ENCODE results near the gene KRT6C. TPM values are rescaled to one million over a fixed set of nuclear protein-coding genes. Genes with fewer than 3 reads are reported as not detected.

Gene KRT6C
- total RNA-seq, 2 donors from 2014 or later, result not detected

DNA sequence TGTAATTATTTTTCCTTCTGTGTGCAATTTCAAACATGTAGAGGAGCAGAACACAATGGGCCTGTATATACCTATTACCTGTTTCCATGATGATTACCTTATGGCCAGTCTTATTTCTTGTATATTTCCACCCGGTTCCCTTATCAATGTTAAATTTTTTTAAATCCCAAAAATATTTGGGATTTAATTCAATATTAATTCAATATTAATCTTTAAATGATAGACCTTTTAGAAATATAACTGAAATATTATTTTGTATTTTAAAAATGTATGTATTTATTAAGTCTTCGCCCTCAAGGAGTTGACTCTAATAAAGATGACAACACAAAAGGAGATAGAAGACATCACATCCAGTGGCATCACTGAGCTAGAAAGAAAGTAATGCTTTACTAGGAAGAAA, 607 bp upstream of the KRT6C start:
- no peak for DNase-seq (ENCODE audit: low spot score)
- no peaks in the 10 kb centered on the region for H3K36me3 ChIP-seq
- peaks cover 0 to 3% of the 10 kb centered on the region in 2 donors for H3K9me3 ChIP-seq
- TF ChIP-seq, protein P1, sequence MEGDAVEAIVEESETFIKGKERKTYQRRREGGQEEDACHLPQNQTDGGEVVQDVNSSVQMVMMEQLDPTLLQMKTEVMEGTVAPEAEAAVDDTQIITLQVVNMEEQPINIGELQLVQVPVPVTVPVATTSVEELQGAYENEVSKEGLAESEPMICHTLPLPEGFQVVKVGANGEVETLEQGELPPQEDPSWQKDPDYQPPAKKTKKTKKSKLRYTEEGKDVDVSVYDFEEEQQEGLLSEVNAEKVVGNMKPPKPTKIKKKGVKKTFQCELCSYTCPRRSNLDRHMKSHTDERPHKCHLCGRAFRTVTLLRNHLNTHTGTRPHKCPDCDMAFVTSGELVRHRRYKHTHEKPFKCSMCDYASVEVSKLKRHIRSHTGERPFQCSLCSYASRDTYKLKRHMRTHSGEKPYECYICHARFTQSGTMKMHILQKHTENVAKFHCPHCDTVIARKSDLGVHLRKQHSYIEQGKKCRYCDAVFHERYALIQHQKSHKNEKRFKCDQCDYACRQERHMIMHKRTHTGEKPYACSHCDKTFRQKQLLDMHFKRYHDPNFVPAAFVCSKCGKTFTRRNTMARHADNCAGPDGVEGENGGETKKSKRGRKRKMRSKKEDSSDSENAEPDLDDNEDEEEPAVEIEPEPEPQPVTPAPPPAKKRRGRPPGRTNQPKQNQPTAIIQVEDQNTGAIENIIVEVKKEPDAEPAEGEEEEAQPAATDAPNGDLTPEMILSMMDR (IDR thresholded peaks at IDR 0.05), result no peak
- H3K27ac ChIP-seq, result no peak overlapping the region
- no peaks in the 10 kb centered on the region for H3K4me1 ChIP-seq
- H3K27me3 ChIP-seq, result no peaks in the 10 kb centered on the region
- no peak overlapping the region for H3K4me3 ChIP-seq

DNA sequence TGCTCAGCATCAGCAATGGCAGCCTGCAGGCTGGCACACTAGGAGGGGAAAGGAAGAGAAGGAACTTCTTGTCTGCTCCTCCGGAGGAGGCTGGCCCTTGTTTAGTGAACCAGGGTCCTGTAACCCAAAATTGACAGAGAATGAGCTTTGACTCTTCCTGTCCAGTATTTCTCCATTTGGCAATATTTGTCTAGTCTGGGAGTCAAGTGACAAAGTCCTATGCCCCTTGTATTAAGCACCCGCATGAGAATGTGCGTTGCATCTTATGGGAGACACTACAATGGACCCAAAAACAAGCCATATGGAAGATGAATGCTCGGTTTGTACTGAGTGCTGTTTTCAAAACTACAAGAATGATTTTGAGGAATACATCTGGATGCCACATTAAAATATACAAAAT, 3.8 kb downstream of the KRT6C start:
- Histone ChIP-seq H3K4me3 (no peak overlapping the region), H3K27ac (no peak overlapping the region), H3K36me3 (no peaks in the 10 kb centered on the region), H3K9me3 (no peaks in the 10 kb centered on the region), H3K4me1 (no peaks in the 10 kb centered on the region), H3K27me3 (no peaks in the 10 kb centered on the region)
- no peak for DNase-seq (ENCODE audit: low spot score)
- TF ChIP-seq, protein P1 (IDR thresholded peaks at IDR 0.05), result no peak

DNA sequence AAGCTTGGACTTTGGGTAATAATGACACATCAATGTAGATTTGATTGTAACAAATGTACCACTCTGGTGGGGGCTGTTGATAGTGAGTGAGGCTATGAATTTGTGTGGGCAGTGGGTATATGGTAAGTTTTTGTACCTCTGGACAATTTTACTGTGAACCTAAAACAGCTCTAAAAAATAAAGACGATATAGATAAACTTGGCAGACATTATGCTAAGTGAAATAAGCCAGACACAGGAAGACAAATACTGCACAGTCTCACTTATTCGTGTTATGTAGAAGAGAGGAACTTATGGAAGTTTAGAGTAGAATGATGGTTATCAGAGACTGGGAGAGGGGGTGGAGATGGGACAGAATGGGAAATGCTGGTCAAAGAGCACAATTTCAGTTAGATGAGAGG, 8.7 kb downstream of the KRT6C start:
- no peak overlapping the region for H3K27ac ChIP-seq
- H3K36me3 ChIP-seq, result no peaks in the 10 kb centered on the region
- no peaks in the 10 kb centered on the region for H3K27me3 ChIP-seq
- TF ChIP-seq, protein P1 (IDR thresholded peaks at IDR 0.05), result no peak
- no peak for DNase-seq (ENCODE audit: low spot score)
- H3K4me1 ChIP-seq, result no peaks in the 10 kb centered on the region
- no peaks in the 10 kb centered on the region for H3K9me3 ChIP-seq
- H3K4me3 ChIP-seq, result no peak overlapping the region

GRCh38 chr12:52461693-52462092, 11.9 kb downstream of the KRT6C start:
- H3K27me3 ChIP-seq, result no peaks in the 10 kb centered on the region
- H3K4me1 ChIP-seq, result no peaks in the 10 kb centered on the region
- no peaks in the 10 kb centered on the region for H3K36me3 ChIP-seq
- H3K27ac ChIP-seq, result no peak overlapping the region
- no peaks in the 10 kb centered on the region for H3K9me3 ChIP-seq
- TF ChIP-seq, protein P1 (IDR thresholded peaks at IDR 0.05), result no peak
- DNase-seq (ENCODE audit: low spot score), result no peak
- H3K4me3 ChIP-seq, result no peak overlapping the region

- TF ChIP-seq, protein P1 (IDR thresholded peaks at IDR 0.05), result no peak
- Histone ChIP-seq H3K27me3 (no peaks in the 10 kb centered on the region), H3K9me3 (no peaks in the 10 kb centered on the region), H3K36me3 (no peaks in the 10 kb centered on the region), H3K4me3 (no peak overlapping the region), H3K27ac (no peak overlapping the region), H3K4me1 (no peaks in the 10 kb centered on the region)
- DNase-seq (ENCODE audit: low spot score), result no peak
Observed at GRCh38 chr12:52458861-52459260, 14.7 kb downstream of the KRT6C start.

GRCh38 chr12:52455821-52456220, 17.8 kb downstream of the KRT6C start:
- DNase-seq (ENCODE audit: low spot score), result no peak
- no peaks in the 10 kb centered on the region for H3K36me3 ChIP-seq
- H3K27me3 ChIP-seq, result no peaks in the 10 kb centered on the region
- TF ChIP-seq, protein P1 (IDR thresholded peaks at IDR 0.05), result no peak
- H3K4me1 ChIP-seq, result no peaks in the 10 kb centered on the region
- no peak overlapping the region for H3K27ac ChIP-seq
- no peaks in the 10 kb centered on the region for H3K9me3 ChIP-seq
- no peak overlapping the region for H3K4me3 ChIP-seq
